OCI-LY1 (cell line): ENCODE data around the gene PRMT2.

ENCODE experiments used
- EZH2 ChIP-seq: fragments of 200-600 bp; sonication (generic), shearing (Covaris generic); IDR thresholded peaks from 2 replicates; pipeline ENCODE4 v1.8.0; 2017; ENCODE audit warnings: borderline replicate concordance, mixed run types, mild to moderate bottlenecking, antibody characterized with exemption, low read length, moderate library complexity, mixed read lengths
- TF ChIP-seq, protein P1 (sequence below): fragments of 200-600 bp; sonication (generic), shearing (Covaris generic); IDR thresholded peaks from 2 replicates; pipeline ENCODE4 v1.5.1; 2017; ENCODE audit warnings: mild to moderate bottlenecking, antibody characterized with exemption, low read length, moderate library complexity, mixed read lengths

DNA sequence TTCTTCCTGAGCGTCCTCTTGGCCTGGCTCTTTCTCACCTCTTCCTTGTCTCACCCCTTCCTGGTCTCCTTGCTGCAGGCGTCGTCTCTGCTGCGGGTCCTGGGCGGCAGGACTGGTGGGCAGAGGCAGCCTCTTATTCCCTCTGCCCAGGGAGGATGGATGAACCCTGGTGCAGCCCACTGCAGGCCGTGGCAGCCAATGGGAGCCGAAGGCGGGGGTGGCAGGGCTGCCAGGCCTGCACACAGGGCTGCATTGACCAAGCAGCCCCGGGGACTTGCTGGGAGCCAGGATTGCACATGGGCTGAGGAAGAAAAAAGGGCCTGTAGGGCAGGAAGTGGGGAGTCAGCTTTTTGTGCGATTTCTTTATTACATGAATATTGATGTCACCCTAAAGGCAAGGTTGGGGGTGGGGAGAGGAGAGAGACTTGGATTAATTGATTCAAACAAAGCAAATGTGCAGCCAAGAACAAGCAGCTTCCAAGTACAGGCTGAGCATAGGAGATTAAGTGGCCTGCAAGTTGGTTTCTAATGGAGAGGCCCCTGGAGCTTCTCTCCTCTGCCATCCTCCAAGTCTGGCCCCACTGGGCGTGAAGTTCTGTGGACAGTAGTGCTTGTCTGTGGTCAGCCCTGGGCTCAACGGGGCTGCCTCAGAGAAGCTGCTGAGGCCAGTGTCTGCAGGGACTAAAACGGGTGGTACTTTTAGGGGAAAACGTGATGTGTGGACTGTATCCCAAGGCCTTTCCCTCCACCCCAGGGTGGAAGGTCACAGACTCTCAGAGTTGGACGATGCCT lies 30.3 kb upstream of the PRMT2 start, which contains the start of gene S100B:
- TF ChIP-seq, protein P1, sequence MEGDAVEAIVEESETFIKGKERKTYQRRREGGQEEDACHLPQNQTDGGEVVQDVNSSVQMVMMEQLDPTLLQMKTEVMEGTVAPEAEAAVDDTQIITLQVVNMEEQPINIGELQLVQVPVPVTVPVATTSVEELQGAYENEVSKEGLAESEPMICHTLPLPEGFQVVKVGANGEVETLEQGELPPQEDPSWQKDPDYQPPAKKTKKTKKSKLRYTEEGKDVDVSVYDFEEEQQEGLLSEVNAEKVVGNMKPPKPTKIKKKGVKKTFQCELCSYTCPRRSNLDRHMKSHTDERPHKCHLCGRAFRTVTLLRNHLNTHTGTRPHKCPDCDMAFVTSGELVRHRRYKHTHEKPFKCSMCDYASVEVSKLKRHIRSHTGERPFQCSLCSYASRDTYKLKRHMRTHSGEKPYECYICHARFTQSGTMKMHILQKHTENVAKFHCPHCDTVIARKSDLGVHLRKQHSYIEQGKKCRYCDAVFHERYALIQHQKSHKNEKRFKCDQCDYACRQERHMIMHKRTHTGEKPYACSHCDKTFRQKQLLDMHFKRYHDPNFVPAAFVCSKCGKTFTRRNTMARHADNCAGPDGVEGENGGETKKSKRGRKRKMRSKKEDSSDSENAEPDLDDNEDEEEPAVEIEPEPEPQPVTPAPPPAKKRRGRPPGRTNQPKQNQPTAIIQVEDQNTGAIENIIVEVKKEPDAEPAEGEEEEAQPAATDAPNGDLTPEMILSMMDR, result no peak
- TF ChIP-seq EZH2, result no peak
